Karpas-422 (cell line): ENCODE data around the gene ZRANB1. TPM values are rescaled to one million over a fixed set of nuclear protein-coding genes. Genes with fewer than 3 reads are reported as not detected.

Experiments used
- DNase-seq: peaks from one replicate; pipeline ENCODE4 v3.0.0-alpha.2; 2015
- H2AFZ ChIP-seq: fragments of 200-600 bp; sonication (generic); 2 replicates; pipeline ENCODE4 v1.6.1; 2014; ENCODE audit warnings: antibody characterized with exemption, low read length, mixed read lengths
- H3K27ac ChIP-seq: fragments of 200-600 bp; sonication (generic); 2 replicates; pipeline ENCODE4 v1.5.1; 2014; ENCODE audit warnings: mild to moderate bottlenecking, low read length, moderate library complexity
- H3K27me3 ChIP-seq: fragments of 200-600 bp; sonication (generic); 2 replicates; pipeline ENCODE4 v1.6.1; 2014; ENCODE audit warnings: low read length, mixed read lengths
- H3K36me3 ChIP-seq: fragments of 200-600 bp; sonication (generic); 2 replicates; pipeline ENCODE4 v1.6.1; 2014; ENCODE audit warnings: low read length, mixed read lengths; ENCODE audit not compliant: insufficient read depth
- H3K4me1 ChIP-seq: fragments of 200-600 bp; sonication (generic); 2 replicates; pipeline ENCODE4 v1.6.1; 2014; ENCODE audit warnings: mild to moderate bottlenecking, low read length, mixed read lengths
- H3K4me2 ChIP-seq: fragments of 200-600 bp; sonication (generic); 2 replicates; pipeline ENCODE4 v1.6.1; 2014; ENCODE audit warnings: low read length, low read depth, mild to moderate bottlenecking; ENCODE audit not compliant: poor library complexity, severe bottlenecking
- H3K4me3 ChIP-seq: fragments of 200-600 bp; sonication (generic); 2 replicates; pipeline ENCODE4 v1.5.1; 2014; ENCODE audit warnings: mild to moderate bottlenecking, antibody characterized with exemption, low read length, mixed read lengths
- H3K79me2 ChIP-seq: fragments of 200-600 bp; sonication (generic); 2 replicates; pipeline ENCODE4 v1.6.1; 2014; ENCODE audit warnings: mild to moderate bottlenecking, low read length, mixed read lengths
- H3K9ac ChIP-seq: fragments of 200-600 bp; sonication (generic); 2 replicates; pipeline ENCODE4 v1.6.0; 2014; ENCODE audit warnings: low read length
- H3K9me2 ChIP-seq: fragments of 200-600 bp; sonication (generic), shearing (Covaris generic); replicated peaks from 2 replicates; pipeline ENCODE4 v1.6.0; 2014; ENCODE audit warnings: mild to moderate bottlenecking, low read length, moderate library complexity; ENCODE audit not compliant: insufficient read depth
- H3K9me3 ChIP-seq: fragments of 300-700, 200-600 bp; sonication (generic); 2 replicates; pipeline ENCODE4 v1.6.1; 2014; ENCODE audit warnings: low read length, mixed read lengths
- H4K20me1 ChIP-seq: fragments of 200-600 bp; sonication (generic); 2 replicates; pipeline ENCODE4 v1.6.1; 2014; ENCODE audit warnings: mild to moderate bottlenecking, antibody characterized with exemption, low read length, low read depth; ENCODE audit not compliant: insufficient read depth
- total RNA-seq: library from RNA; depleted of rRNA; stranded (reverse); fragments of >200 nt; shearing (Covaris generic); gene quantifications from 2 replicates; pipeline ENCODE4 v1.2.3, GENCODE V29; 2014; ENCODE audit warnings: low replicate concordance

Gene ZRANB1
- total RNA-seq, 1 experiment from 2014 or later, result 13.1 TPM

- Histone ChIP-seq H3K9me2 (no peaks in the 10 kb centered on the region), H3K27me3 (no peaks in the 10 kb centered on the region), H3K9me3 (no peaks in the 10 kb centered on the region), H3K9ac (no peak overlapping the region), H3K4me2 (no peak overlapping the region), H3K36me3 (no peaks in the 10 kb centered on the region), H2AFZ (no peak overlapping the region), H4K20me1 (no peaks in the 10 kb centered on the region), H3K79me2 (no peaks in the 10 kb centered on the region), H3K4me1 (no peaks in the 10 kb centered on the region), H3K4me3 (no peak overlapping the region), H3K27ac (no peak overlapping the region)
- DNase-seq, result no peak
Measured at GRCh38 chr10:125003901-125004467, 62.1 kb downstream of the ZRANB1 start.

GRCh38 chr10:125004571-125005311 lies 62.8 kb downstream of the ZRANB1 start:
- Histone ChIP-seq H3K27ac (no peak overlapping the region), H3K9me3 (no peaks in the 10 kb centered on the region), H4K20me1 (no peaks in the 10 kb centered on the region), H3K9me2 (no peaks in the 10 kb centered on the region), H3K9ac (no peak overlapping the region), H3K79me2 (no peaks in the 10 kb centered on the region), H3K4me3 (no peak overlapping the region), H3K4me2 (no peak overlapping the region), H3K27me3 (no peaks in the 10 kb centered on the region), H2AFZ (no peak overlapping the region), H3K36me3 (no peaks in the 10 kb centered on the region), H3K4me1 (no peaks in the 10 kb centered on the region)
- DNase-seq, result no peak

- Histone ChIP-seq H3K27ac (no peak overlapping the region), H3K36me3 (no peaks in the 10 kb centered on the region), H3K4me3 (no peak overlapping the region), H3K9me3 (no peaks in the 10 kb centered on the region), H3K79me2 (no peaks in the 10 kb centered on the region), H3K9me2 (no peaks in the 10 kb centered on the region), H4K20me1 (no peaks in the 10 kb centered on the region), H3K9ac (no peak overlapping the region), H3K4me2 (no peak overlapping the region), H2AFZ (no peak overlapping the region), H3K27me3 (no peaks in the 10 kb centered on the region), H3K4me1 (no peaks in the 10 kb centered on the region)
- no peak for DNase-seq
Measured at GRCh38 chr10:125005312-125006187, 63.6 kb downstream of the ZRANB1 start.

GRCh38 chr10:125006188-125006680 lies 64.3 kb downstream of the ZRANB1 start:
- no peaks in the 10 kb centered on the region for H3K36me3 ChIP-seq
- no peaks in the 10 kb centered on the region for H3K9me2 ChIP-seq
- H3K4me2 ChIP-seq, result no peak overlapping the region
- H3K4me1 ChIP-seq, result no peaks in the 10 kb centered on the region
- no peaks in the 10 kb centered on the region for H3K27me3 ChIP-seq
- H3K9ac ChIP-seq, result no peak overlapping the region
- H3K79me2 ChIP-seq, result no peaks in the 10 kb centered on the region
- no peak overlapping the region for H3K27ac ChIP-seq
- H2AFZ ChIP-seq, result no peak overlapping the region
- H3K9me3 ChIP-seq, result no peaks in the 10 kb centered on the region
- H4K20me1 ChIP-seq, result no peaks in the 10 kb centered on the region
- DNase-seq, result no peak
- H3K4me3 ChIP-seq, result no peak overlapping the region

GRCh38 chr10:125006921-125007426 lies 65.1 kb downstream of the ZRANB1 start:
- Histone ChIP-seq H3K9me3 (no peaks in the 10 kb centered on the region), H3K27ac (no peak overlapping the region), H3K4me1 (no peaks in the 10 kb centered on the region), H3K9me2 (no peaks in the 10 kb centered on the region), H2AFZ (no peak overlapping the region), H3K36me3 (no peaks in the 10 kb centered on the region), H3K27me3 (no peaks in the 10 kb centered on the region), H3K9ac (no peak overlapping the region), H3K4me2 (no peak overlapping the region), H3K79me2 (no peaks in the 10 kb centered on the region), H4K20me1 (no peaks in the 10 kb centered on the region), H3K4me3 (no peak overlapping the region)
- DNase-seq, result no peak

GRCh38 chr10:125007436-125007835 lies 65.5 kb downstream of the ZRANB1 start:
- H3K9ac ChIP-seq, result no peak overlapping the region
- H3K4me1 ChIP-seq, result no peaks in the 10 kb centered on the region
- no peak overlapping the region for H3K27ac ChIP-seq
- H3K9me2 ChIP-seq, result no peaks in the 10 kb centered on the region
- H3K27me3 ChIP-seq, result no peaks in the 10 kb centered on the region
- no peak for DNase-seq
- H3K36me3 ChIP-seq, result no peaks in the 10 kb centered on the region
- no peaks in the 10 kb centered on the region for H3K9me3 ChIP-seq
- H3K4me3 ChIP-seq, result no peak overlapping the region
- no peak overlapping the region for H2AFZ ChIP-seq
- no peaks in the 10 kb centered on the region for H3K79me2 ChIP-seq
- no peaks in the 10 kb centered on the region for H4K20me1 ChIP-seq
- H3K4me2 ChIP-seq, result no peak overlapping the region

- DNase-seq, result no peak
- Histone ChIP-seq H3K79me2 (no peaks in the 10 kb centered on the region), H3K9me2 (no peaks in the 10 kb centered on the region), H3K4me3 (no peak overlapping the region), H3K9ac (no peak overlapping the region), H3K4me1 (no peaks in the 10 kb centered on the region), H3K9me3 (no peaks in the 10 kb centered on the region), H3K36me3 (no peaks in the 10 kb centered on the region), H2AFZ (no peak overlapping the region), H4K20me1 (no peaks in the 10 kb centered on the region), H3K4me2 (no peak overlapping the region), H3K27me3 (no peaks in the 10 kb centered on the region), H3K27ac (no peak overlapping the region)
Measured at GRCh38 chr10:125008689-125009638, 67.0 kb downstream of the ZRANB1 start.
